Globus pallidus (tissue), 1 donor: ENCODE results near the gene ARHGAP26.

ENCODE experiments used
- DNase-seq: peaks from one replicate; pipeline ENCODE4 v3.0.0-alpha.2; 2015; ENCODE audit warnings: low spot score

ARHGAP26 gene

GRCh38 chr5:142814122-142814521, 43.9 kb downstream of the ARHGAP26 start:
- no peak for DNase-seq

DNA sequence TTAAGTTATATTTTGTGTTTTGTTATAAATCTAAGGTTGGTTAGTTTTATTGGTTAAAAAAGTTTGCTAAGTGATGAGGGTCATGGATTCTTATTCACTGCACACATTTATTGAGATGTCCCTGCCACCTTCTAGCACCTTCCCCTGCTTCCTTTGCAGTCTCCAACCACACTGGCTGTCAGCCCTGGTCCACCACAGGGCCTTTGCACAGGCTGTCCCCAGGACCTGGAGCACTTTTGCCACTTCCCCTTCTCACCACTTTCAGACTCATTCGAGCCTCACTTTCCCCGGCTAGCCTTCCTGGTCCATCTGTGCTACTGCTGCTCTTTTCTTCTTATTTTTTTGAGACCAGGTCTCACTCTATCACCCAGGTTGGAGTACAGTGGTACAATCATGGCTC, 45.3 kb downstream of the ARHGAP26 start:
- no peak for DNase-seq

DNA sequence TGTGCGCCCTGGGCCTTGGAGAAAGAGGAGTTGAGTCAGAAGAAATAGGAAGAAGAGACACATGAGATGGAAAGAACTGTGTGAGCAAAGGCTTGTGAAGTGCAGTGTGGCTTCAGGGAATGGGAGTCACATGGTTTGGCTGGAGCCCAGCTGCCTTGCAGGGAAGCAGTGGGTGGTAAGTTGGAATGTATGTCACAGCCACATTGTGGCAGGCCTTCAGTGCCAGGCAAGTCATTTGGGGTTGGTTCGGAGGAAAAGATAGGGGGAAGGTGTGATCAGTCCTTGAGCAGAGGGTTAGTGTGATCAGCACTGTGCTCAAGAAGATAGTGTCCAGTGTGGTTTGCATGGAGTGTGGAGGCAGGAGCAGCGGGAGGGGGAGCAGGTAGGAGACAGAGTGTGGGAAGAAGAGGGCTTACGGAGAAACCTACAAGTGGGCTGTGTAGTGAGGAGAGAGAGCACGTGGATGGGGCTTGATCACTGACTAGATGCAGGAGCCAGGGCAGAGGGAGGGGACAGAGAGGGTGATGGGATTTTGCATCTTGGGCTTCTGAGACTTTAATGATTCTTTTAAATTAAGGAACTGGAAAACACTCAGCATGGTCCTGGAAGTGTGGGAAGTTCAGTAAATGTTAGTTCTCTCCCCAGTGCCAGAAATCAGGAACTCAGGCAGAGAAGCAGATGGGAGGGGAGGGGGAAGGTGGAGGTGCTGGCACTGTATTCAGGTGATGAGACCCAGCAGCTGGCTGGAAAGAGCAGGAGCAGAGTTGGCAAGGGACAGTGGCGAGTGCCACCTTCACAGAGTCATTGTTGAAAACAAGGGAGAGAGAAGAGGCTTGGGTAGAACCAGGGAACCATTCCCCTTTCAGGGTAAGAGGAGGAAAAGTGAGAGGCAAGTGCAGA, 46.6 kb downstream of the ARHGAP26 start:
- DNase-seq, result no peak

- no peak for DNase-seq
These were observed 47.8 kb downstream of the ARHGAP26 start for GRCh38 chr5:142817949-142818431.

DNA sequence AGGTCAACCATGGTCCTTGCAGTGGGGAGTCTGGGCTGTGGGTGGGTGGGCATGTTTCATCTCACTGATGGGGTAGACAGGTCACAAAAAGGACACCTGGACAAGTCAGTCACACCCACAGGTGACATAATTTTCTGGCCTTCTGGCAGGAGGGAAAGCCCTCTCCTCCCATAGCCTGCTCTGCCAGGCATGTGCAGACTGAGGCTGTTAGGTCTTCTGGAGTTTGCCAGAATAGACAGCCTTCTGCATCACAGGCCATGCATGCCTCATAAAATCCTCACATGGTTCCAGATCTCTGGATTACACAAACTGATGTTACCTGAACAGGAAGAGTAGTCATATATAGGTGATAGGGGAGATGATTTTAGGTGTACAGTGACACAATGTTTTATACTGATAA, 49.1 kb downstream of the ARHGAP26 start:
- no peak for DNase-seq

DNA sequence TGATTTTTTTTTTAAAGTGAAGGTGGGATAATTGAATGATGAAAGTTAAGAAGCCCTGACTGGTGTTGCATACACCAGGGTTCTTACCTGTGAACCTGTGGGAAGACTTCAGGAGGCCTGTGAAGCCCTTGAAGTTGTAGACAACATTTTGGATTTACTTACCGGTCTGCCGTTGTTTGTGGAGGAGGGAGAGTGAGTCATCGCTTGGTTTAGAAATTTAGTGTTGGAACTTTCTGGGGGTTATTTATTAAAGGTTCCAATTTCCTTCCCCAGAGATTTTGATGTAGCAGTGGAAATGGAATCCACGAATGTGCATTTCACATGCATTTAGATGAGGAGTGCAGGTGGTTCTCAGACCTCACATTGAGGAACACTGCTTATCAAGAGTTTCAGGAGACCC, 49.6 kb downstream of the ARHGAP26 start:
- no peak for DNase-seq

DNA sequence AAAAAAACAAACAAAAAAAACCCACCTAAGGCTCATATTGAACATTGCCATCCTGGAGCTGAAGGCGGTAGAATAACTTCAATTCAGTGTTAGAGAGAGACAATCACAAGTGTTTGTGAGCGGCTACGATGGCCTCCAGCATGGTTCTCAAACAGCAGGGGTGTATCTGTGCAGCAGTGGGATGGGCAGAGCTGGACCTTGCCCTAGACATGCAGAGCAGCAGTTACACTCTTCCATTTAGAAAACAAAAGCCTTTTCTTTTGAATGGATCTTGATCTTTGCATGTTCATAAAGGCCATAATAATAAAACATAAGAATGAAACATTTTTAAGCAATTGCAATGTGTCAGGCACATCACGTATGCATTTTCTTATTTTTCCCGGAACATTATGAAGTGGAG, 50.3 kb downstream of the ARHGAP26 start:
- no peak for DNase-seq

GRCh38 chr5:142821034-142821732, 51.0 kb downstream of the ARHGAP26 start:
- DNase-seq, result no peak

GRCh38 chr5:142821733-142822487, 51.7 kb downstream of the ARHGAP26 start:
- DNase-seq, result no peak

GRCh38 chr5:142823126-142823525, 52.9 kb downstream of the ARHGAP26 start:
- no peak for DNase-seq

DNA sequence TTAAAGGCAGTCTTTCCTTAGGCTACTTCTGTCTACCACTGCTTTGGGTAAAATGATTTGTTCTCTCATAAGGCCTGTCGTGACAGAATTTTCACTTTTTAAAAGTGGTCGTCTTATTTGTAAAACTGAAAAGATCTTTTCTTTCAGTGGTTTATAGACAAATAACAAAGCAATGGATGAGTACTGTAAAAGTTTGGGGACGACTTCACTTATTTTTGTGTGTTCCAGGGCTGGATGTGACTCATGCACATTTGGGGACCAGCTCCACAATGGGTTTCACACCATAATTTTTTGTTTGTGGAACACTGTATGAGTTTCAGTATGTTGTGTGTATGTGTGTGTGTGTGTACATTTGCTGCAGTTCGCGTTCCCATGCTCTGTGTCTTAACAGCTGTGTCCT, 53.6 kb downstream of the ARHGAP26 start:
- DNase-seq, result no peak

DNA sequence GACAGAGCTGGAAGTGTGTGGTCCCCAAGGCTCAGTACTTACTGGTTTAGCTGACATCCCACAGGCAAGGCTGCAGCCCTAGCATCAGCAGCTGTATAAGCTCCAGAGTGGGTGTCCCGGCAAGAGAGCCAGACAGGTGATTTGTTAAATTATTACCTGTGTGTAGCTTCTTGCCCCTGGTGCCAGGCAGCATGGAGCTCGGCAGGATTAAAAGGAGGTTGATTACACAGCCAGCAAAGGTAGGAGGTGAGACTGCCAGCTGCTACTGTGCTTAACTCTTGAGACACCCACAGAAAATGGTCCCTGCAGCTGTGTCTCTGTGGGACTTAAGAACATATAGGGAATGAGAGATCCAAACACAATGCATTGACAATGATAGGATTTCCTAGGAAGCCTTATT, 54.2 kb downstream of the ARHGAP26 start:
- DNase-seq, result no peak

DNA sequence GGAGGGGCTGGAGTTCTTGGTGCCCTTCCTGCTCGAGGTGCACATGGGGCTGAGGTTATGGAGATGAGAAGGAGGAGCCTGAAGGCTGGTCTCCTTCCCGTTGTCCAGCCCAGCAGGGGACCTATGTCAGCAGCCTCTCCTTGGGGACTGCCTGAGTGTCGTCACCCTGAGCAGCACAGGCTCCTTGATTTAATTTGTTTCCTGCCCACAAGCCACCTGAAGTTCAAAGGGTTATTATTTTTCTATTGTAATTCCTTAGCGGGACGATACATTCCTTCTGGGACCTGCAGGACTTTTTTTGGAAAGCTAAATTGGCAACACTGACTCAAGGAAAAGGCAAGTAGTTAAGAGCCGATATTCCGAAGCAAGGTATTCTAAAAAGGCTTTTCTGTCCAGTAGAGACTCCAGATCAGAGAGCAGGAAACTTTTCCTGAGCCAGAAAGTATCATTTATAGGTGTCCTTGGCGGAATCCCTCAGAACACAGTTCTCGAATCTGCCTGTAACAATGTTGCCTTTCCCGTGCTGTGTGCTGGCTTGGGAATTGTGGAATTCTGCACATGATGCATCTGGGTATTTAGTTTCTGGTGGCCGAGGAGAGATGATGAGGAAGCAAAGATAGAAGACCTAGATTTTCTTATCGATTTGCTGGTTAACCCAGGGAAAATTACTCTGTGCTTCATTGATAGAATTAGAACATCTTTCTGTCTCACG, 55.4 kb downstream of the ARHGAP26 start:
- no peak for DNase-seq

GRCh38 chr5:142826093-142826492, 55.9 kb downstream of the ARHGAP26 start:
- DNase-seq, result no peak

- no peak for DNase-seq
These were observed 56.7 kb downstream of the ARHGAP26 start for GRCh38 chr5:142826741-142827492.

GRCh38 chr5:142827934-142828576, 57.9 kb downstream of the ARHGAP26 start:
- DNase-seq, result no peak

- DNase-seq, result no peak
These were observed 58.8 kb downstream of the ARHGAP26 start for GRCh38 chr5:142828797-142829535.

- DNase-seq, result no peak
These were observed 59.6 kb downstream of the ARHGAP26 start for GRCh38 chr5:142829801-142830220.

DNA sequence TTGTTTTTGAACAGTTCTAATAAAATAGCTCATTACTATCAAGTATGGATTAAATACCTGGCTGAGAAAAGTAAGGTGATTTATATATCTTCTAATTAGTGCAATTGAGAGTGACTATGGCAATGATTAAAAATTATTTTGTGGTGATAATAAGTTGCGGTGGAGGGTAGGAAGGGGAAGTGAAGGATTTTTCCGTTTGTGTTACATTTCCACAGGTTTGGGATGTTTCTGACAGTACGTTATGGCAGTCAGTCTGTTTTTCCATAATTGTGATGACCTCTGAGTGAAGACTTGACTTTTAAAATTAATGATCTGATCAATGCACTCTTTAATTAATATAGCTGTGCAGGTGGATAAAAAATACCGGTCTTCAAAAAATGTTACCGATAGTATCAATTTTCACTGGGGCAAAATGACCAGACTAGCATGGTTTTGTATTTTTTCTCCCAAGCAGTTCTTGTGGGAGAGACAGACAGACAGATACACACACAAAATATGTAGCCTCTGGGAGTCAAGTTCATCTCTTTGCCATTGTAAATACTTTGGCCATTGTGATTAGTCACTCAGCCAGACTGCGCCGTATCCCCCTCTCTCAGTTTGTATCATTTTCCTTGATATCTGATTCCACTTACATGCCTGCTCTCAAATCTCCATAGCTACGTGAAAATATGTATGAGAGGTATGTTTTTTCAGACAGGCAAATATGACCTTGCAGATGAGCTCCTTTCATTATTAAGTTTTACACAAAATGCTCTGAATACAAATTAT, 60.2 kb downstream of the ARHGAP26 start:
- DNase-seq, result no peak
